HepG2 (cell line): Measurements from ENCODE around the gene GNAI2. TPM values are rescaled to one million over a fixed set of nuclear protein-coding genes. Genes with fewer than 3 reads are reported as not detected.

Experiments used
- ARNTL ChIP-seq: sonication (generic); formaldehyde crosslinking; IDR thresholded peaks from 2 replicates; pipeline ENCODE4 v1.4.0; 2020; ENCODE audit warnings: mild to moderate bottlenecking, missing genetic modification reagents
- KDM2A ChIP-seq: sonication (generic); formaldehyde crosslinking; IDR thresholded peaks from 2 replicates; pipeline ENCODE4 v1.4.0; 2020; ENCODE audit warnings: low read depth, missing genetic modification reagents, borderline replicate concordance
- MAX ChIP-seq: IDR thresholded peaks from 2 replicates; pipeline ENCODE4 v1.6.1; 2012; ENCODE audit warnings: inconsistent platforms
- MLLT10 ChIP-seq: sonication (generic); formaldehyde crosslinking; IDR thresholded peaks from 2 replicates; pipeline ENCODE4 v1.4.0; 2020; ENCODE audit warnings: missing genetic modification reagents
- MXD3 ChIP-seq: IDR thresholded peaks from 2 replicates; pipeline ENCODE4 v1.6.1; 2016; ENCODE audit warnings: mild to moderate bottlenecking, missing biosample characterization, missing genetic modification reagents
- NR0B2 ChIP-seq: sonication (generic); formaldehyde crosslinking; IDR thresholded peaks from 2 replicates; pipeline ENCODE4 v1.4.0; 2020; ENCODE audit warnings: mild to moderate bottlenecking, missing genetic modification reagents
- RBAK ChIP-seq: sonication (generic); formaldehyde crosslinking; IDR thresholded peaks from 2 replicates; pipeline ENCODE4 v1.5.1; 2020; ENCODE audit warnings: mild to moderate bottlenecking, missing genetic modification reagents
- SKIL ChIP-seq: sonication (generic); formaldehyde crosslinking; IDR thresholded peaks from 2 replicates; pipeline ENCODE4 v1.8.0; 2022; ENCODE audit warnings: missing genetic modification reagents, mild to moderate bottlenecking, moderate library complexity, borderline replicate concordance
- SMARCC2 ChIP-seq: fragments of 450-650 bp; IDR thresholded peaks from 2 replicates; pipeline ENCODE4 v1.6.1; 2017; ENCODE audit warnings: antibody characterized with exemption, mild to moderate bottlenecking
- SPEN ChIP-seq: sonication (generic); formaldehyde crosslinking; IDR thresholded peaks from 2 replicates; pipeline ENCODE4 v1.5.1; 2020; ENCODE audit warnings: low read depth, mild to moderate bottlenecking, missing genetic modification reagents
- TIGD3 ChIP-seq: sonication (generic); formaldehyde crosslinking; IDR thresholded peaks from 2 replicates; pipeline ENCODE4 v1.5.1; 2020; ENCODE audit warnings: mild to moderate bottlenecking, missing genetic modification reagents, borderline replicate concordance
- ZBTB39 ChIP-seq: sonication (generic); formaldehyde crosslinking; IDR thresholded peaks from 2 replicates; pipeline ENCODE4 v1.5.0; 2020; ENCODE audit warnings: missing genetic modification reagents
- ZNF335 ChIP-seq: sonication (generic); formaldehyde crosslinking; IDR thresholded peaks from 2 replicates; pipeline ENCODE4 v1.4.0; 2020; ENCODE audit warnings: missing genetic modification reagents
- ZNF441 ChIP-seq: sonication (generic); formaldehyde crosslinking; IDR thresholded peaks from 2 replicates; pipeline ENCODE4 v1.7.0; 2021; ENCODE audit warnings: missing genetic modification reagents, borderline replicate concordance
- ZNF644 ChIP-seq: IDR thresholded peaks from 2 replicates; pipeline ENCODE4 v1.6.1; 2016; ENCODE audit warnings: low read depth
- polyA plus RNA-seq, 8 experiments: library from polyadenylated mRNA; depleted of rRNA in 3 of 8; stranded (reverse) in 7 of 8; unstranded in 1 of 8; fragments of >200 nt; fragmentation: Illumina TruSeq in 4 of 8; extraction: Trizol in 4 of 8; gene quantifications; 2 replicates each; pipeline versions ENCODE4 v1.2.1 to v1.2.3, GENCODE V29; 2011 to 2016; ENCODE audit warnings: low read depth in 4 of 8, missing spikeins in 1 of 8, mixed read lengths in 1 of 8; ENCODE audit not compliant: insufficient read depth in 1 of 8
- total RNA-seq, 5 experiments: library from RNA; depleted of rRNA; stranded (reverse); fragments of >200 nt; fragmentation: Illumina TruSeq; extraction: Trizol; gene quantifications; 2 replicates each; pipeline ENCODE4 v1.2.3, GENCODE V29; 2016; ENCODE audit warnings: low read depth in 1 of 5
- TF ChIP-seq, protein P1 (sequence below): sonication (generic); formaldehyde crosslinking; IDR thresholded peaks from 2 replicates; pipeline ENCODE4 v1.8.1; 2023; ENCODE audit warnings: missing genetic modification reagents, inconsistent platforms, borderline replicate concordance
- TF ChIP-seq, protein P2 (sequence below): sonication (generic); formaldehyde crosslinking; IDR thresholded peaks from 2 replicates; pipeline ENCODE4 v1.4.0; 2020; ENCODE audit warnings: mild to moderate bottlenecking, missing genetic modification reagents

Gene GNAI2
- total and polyA plus RNA-seq, 2 of the 13 experiments (the other 11 are each of a cell fraction or from before 2014, with no cell fraction given), result 51.1 to 66.2 TPM

DNA sequence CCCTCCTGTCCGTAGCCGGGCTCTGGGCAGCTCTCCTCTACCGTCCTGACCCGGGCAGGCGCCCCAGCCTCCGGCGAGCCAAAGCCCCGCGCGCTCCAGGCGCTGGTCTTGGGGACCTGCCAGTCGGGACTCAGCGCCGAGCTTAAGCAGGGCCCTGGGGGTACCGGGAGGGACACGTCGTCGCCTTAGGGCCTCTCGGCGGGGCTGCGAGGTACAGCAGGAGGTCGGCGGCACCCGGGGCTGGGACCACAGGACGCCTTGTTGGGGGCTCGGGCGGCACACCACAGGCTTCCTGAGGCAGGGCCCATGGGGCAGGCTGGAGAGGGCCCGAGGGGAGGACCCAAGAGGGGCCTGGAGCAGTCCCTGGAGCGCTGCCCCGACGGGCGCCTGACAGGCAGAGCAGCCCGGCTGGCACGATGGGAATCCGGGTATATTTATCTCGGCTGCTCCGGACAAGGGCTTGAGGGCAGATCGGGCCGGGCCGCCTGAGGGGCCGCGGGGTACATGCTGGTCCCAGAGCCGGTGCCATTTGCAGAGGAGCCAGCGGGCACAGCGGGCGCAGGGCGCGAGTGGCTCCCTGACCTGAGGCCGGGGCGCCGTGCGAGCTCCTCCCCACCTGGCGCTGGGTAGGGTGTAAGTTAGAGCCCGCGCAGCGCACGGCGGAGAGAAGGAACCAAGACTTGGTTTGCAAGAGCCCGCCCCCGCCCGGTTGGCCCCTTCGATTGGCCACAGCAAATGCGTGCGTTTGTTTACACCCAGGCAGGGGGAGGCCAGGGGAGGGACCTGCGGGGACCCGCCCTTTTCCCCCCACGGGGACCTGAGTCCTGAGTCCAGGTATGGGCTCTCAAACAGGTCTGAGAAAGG lies 30.4 kb upstream of the GNAI2 start (continued):
- TF ChIP-seq ZNF644 (CRISPR knock-in tag), result no peak
- TF ChIP-seq SKIL, result no peak
- TF ChIP-seq ZNF441, result no peak
- TF ChIP-seq SMARCC2, result no peak
- no peak for TF ChIP-seq MAX
- TF ChIP-seq ARNTL (CRISPR knock-in tag), result peak; percentile 47; the same call in 1 of the 2 replicates
- TF ChIP-seq TIGD3 (CRISPR knock-in tag), result no peak
- TF ChIP-seq KDM2A (CRISPR knock-in tag), result 0 out of 2 replicates have a peak, but pooled peaks have one; percentile 23
- no peak for TF ChIP-seq ZNF335 (CRISPR knock-in tag)
- TF ChIP-seq, protein P1, sequence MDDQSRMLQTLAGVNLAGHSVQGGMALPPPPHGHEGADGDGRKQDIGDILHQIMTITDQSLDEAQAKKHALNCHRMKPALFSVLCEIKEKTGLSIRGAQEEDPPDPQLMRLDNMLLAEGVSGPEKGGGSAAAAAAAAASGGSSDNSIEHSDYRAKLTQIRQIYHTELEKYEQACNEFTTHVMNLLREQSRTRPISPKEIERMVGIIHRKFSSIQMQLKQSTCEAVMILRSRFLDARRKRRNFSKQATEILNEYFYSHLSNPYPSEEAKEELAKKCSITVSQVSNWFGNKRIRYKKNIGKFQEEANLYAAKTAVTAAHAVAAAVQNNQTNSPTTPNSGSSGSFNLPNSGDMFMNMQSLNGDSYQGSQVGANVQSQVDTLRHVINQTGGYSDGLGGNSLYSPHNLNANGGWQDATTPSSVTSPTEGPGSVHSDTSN (CRISPR knock-in tag), result peak; percentile 14; the same call in 1 of the 2 replicates
- TF ChIP-seq SPEN (CRISPR knock-in tag), result 0 out of 2 replicates have a peak, but pooled peaks have one; percentile 28
- no peak for TF ChIP-seq MXD3
- TF ChIP-seq NR0B2 (CRISPR knock-in tag), result no peak; the same call in 1 of the 2 replicates
- TF ChIP-seq, protein P2, sequence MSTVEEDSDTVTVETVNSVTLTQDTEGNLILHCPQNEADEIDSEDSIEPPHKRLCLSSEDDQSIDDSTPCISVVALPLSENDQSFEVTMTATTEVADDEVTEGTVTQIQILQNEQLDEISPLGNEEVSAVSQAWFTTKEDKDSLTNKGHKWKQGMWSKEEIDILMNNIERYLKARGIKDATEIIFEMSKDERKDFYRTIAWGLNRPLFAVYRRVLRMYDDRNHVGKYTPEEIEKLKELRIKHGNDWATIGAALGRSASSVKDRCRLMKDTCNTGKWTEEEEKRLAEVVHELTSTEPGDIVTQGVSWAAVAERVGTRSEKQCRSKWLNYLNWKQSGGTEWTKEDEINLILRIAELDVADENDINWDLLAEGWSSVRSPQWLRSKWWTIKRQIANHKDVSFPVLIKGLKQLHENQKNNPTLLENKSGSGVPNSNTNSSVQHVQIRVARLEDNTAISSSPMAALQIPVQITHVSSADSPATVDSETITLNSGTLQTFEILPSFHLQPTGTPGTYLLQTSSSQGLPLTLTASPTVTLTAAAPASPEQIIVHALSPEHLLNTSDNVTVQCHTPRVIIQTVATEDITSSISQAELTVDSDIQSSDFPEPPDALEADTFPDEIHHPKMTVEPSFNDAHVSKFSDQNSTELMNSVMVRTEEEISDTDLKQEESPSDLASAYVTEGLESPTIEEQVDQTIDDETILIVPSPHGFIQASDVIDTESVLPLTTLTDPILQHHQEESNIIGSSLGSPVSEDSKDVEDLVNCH, result no peak
- TF ChIP-seq MLLT10 (CRISPR knock-in tag), result no peak
- TF ChIP-seq ZBTB39, result no peak
- TF ChIP-seq RBAK (CRISPR knock-in tag), result no peak
